Medulla oblongata (tissue), 1 donor: ENCODE data around the gene RNASEH2A.
"Not testable (repeated sequence)": the region's sequence is repeated elsewhere in the genome, so short reads cannot be mapped to it uniquely, and the experiment has no call there.

Source experiments
- DNase-seq: peaks from one replicate; pipeline ENCODE4 v3.0.0-alpha.2; 2015; ENCODE audit errors: extremely low spot score

Gene RNASEH2A

DNA sequence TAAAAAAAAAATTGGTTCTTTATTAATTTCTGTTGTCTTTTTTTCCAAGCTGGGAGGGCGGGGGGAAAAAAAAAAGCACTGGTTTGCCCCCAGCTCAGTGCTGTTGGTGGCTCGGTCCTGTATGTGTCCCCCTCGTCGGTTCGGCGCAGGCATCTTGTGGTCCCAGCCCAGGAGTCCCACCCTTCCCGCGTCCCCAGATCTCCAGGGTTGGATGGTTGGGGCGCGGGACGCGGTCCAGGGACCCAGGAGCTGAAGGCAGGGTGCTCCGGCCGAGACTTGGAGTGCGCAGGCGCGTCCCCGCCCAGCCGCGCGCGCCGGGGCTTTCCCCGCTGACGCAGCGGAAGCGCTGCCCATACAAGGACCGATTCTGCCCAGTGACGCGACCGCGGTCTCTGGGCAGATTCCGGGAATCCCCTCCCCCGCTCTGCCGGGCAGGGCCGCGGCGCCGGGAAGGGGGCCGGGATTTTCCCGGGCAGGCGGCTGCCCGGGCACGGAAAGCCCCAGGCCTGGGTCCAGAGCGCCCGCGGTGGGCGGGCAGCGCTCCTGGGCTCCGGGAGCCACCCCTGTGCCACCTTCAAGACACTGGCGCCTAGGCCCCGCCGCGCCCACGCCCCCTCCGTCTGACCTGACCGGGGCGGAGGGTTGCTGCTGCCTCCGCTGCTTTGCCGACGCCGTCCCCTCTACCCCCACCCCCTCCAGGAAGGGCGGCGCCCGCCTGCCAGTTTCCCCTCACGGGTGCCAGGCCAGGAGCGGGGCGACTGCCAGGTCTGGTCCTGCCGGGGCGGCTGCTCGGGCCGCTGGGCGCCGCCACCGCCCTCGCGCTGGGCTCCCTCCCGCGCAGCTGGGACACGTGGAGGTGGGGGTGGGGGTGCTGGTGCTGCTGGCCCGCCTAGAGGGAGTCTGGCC is 12.8 kb upstream of the RNASEH2A start:
- DNase-seq = peak; percentile 97

DNA sequence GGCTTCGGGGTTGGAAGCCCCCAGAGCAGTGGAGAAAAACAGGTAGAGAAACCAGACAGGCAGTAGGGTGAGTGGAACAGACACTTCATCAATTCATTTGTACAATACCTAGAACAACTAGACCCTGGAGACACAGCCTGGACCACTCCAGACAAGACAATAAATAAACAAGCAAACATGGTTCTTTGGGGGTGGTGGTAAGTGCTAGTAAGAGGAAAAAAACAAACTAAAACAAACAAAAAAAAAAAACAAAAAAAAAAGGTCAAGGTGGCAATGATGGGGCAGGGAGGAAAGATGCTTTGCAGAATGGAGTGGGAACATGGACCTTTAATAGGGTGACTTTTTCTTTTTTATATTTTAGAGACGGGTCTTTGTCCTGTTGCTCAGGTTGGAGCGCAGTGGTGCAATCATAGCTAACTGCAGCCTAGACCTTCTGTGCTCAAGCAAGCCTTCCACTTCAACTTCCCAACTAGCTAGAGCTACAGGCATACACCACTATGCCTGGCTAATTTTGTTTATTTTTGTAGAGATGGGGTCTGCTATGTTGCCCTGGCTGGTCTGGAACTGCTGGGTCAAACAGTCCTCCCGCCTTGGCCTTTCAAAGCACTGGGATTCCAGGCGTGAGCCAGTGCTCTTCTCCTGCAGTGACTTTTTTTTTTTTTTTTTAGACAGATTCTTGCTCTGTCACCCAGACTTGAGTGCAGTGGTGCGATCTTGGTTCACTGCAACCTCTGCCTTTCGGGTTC is 12.0 kb upstream of the RNASEH2A start:
- no peak for DNase-seq

DNA sequence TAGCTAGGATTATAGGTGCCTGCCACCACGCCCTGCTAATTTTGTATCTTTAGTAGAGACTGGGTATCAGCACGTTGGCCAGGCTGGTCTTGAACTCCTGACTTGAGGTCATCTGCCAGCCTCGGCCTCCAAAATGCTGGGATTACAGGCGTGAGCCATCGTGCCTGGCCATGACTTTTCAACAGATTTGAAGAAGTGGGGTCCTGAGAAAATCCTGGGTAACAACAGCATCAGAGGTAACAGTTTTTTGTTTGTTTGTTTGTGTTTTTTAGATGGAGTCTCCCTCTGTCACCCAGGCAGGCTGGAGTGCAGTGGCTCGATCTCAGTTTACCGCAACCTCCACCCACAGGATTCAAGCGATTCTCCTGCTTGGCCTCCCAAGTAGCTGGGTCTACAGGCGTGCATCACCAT is 11.4 kb upstream of the RNASEH2A start:
- no peak for DNase-seq

DNA sequence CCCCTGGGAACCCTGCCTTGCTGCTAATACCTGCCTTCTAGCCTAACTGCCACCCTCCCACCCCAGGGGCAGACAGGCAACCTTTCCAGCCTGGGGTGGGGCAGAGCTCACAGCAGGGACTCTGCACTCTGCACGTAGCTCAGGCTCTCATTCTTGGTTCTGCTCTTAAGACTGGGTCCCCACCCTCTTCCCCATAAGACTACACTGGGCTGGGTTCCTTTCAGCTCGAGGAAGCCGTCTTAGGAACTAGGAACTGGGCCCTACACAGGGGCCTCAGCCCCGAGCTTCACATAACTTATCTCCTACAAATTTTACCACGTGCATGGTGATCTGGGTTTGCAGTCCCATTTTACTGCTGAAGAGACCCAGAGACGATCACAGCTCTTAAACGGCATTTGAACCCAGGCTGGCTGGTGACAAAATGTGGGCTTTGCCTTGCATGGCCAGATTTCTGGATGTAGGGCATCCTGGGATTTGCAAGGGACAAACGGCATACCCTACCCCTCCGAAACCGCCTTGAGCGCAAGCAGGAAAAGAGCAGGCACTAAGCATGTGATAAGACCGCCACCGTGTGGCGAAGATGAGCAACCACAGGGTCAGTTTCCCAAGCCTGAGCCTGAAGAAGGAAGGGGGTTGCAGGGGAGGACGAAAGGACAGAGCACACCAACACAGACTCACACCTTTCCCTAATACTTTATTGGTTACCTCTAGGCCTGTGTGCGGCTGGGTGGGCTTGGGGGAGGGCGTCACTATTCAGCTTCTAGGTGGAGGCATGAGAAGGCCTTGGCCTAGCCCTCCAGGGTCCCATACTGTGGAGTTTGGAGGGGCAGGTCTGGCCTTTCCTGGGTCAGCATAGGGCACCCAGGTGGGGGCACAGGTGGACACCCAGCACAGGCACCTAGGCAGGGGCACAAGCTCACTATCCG is 10.0 kb upstream of the RNASEH2A start:
- DNase-seq = peak; percentile 92

DNA sequence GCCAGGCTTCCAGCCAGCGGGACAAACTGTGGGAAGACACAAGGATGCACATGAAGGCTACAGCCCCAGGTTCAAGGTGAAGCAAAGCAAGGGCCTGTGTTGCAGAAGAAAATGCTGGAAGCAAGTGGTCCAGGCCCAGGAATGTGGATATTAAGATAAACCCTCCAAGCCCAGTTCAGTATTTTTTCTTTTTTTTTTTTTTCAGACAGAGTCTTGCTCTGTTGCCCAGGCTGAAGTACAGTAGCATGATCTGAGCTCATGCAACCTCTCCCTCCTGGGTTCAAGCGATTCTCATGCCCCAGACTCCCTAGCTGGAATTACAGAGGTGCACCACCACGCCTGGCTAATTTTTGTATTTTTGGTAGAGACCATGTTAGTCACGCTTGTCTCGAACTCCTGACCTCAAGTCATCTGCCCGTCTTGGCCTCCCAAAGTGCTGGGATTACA is 9.2 kb upstream of the RNASEH2A start:
- DNase-seq = no peak

DNA sequence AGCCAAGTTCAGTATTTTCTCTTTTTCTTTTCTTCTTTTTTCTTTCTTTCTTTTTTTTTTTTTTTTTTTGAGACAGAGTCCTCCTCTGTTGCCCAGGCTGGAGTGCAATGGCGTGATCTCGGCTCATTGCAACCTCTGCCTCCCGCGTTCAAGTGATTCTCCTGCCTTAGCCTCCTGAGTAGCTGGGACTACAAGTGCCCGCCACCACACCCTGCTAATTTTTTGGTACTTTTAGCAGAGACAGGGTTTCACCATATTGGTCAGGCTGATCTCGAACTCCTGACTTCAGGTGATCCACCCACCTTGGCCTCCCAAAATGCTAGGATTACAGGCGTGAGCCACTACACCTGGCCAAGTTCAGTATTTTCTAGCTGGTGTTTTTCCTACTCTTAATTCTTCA is 8.8 kb upstream of the RNASEH2A start:
- not testable (repeated sequence) for DNase-seq

DNA sequence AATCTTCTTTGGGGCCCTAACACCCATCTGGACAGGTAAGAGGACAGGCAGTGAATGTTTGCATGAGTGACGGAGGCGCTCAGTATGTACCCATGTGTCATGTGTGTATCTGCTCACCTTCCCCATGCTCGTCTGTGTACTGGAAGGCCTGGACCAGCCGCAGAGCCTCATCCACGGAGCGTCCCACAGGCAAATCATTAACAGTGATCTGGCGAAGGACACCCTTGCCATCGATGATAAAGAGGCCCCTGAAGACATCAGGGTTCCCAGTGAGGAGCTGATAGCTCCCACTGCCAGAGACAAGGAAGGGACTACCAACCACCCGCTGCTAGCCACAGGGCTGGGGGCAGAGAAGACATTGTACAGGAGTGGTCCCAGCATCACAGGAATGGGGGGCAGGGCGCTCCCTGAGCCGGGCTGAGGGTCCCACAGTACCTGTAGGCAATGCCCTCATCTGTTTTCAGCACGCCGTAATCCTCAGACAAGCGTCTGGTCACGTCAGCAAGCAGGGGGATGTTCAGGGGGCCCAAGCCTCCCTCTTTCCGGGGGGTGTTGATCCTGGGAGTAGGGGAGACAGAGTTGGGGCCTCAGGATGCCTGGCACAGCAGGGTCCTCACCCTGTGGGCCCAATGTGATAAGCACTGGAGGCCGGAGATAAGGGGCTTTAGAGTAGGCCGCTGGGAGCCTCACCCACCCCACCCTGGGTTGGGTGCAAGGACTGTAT is 6.5 kb upstream of the RNASEH2A start:
- DNase-seq = no peak

DNA sequence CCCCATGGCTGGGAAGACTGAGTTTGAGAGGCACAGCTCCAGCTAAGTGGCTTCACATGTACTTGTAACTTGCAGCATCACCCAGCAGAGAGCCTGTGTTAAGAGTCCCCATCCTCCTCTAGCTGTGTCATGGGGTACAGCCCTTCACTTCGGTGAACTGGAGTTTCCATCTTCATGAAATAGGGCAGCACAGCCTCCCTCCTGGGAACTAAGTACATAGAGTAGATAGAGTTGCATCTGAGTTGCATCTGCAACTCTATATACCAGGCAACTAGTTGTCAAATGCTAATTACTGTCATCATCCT is 6.0 kb upstream of the RNASEH2A start:
- DNase-seq = no peak

DNA sequence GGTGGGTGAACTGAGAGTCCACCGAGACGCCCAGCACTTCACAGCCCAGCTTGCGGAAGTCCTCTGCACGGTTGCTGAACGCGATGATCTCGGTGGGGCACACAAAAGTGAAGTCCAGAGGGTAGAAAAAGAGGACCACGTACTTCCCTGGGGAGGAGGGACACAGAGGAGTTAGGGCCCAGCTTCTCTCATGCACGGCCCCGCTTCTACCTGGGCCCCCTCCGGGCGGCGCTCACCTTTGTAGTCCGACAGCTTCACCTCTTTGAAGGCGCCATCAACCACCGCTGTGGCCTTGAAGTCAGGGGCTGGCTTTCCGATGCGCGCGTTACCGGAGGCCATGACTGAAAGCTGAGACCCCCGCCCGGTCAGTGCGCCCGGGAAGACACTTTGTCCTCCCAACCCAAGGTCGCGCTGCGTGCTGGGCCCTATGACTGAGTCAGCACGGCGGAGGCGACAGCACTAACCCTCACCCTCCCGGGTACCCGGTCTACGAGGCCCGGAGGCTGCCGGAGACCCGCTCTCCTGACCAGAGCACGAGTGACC is 5.4 kb upstream of the RNASEH2A start:
- DNase-seq = no peak

DNA sequence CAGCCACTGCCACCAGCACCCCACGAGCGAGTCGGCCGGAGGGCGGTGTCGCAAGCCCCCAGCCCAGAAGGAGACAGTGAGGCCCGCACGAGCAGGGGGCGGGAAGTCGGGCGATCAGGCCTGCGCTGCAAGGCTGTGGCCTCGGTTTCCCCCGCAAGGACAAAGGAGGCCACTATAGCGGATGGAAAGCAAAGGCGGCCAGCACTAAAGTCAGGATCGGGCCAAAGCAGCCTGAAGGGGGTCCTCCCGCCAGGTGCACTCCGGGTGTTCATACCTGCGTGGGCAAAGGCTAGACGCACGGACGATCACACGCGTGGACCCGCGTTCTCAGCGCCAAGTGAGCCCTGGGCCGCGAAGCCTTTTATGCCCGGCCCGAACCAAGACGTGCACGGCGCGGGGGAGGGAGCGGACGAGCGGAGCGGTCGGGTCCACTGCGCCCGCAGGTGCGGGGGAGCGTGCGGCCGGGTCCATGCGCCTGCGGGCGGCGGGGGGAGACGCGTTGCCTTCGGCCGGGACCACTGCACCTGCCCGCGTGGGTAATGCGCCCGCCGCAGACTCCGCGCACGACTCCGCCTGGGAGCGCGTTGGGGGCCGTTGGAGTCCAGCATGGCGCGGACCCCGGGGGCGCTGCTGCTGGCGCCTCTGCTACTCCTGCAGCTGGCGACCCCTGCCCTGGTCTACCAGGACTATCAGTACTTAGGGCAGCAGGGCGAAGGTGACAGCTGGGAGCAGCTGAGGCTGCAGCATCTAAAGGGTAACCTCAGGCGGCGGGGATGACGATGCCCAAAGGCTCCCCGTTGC is 4.7 kb upstream of the RNASEH2A start, which contains the start of the genes PRDX2 and THSD8:
PRDX2 (minus strand) TSS at position 335 of the 801 bp plus-strand sequence. CDS start 539 bp downstream, outside the sequence.
THSD8 (plus strand) TSS at position 604 of the 801 bp plus-strand sequence; CDS start at position 607, 3 bp downstream.
- DNase-seq = peak; percentile 78

DNA sequence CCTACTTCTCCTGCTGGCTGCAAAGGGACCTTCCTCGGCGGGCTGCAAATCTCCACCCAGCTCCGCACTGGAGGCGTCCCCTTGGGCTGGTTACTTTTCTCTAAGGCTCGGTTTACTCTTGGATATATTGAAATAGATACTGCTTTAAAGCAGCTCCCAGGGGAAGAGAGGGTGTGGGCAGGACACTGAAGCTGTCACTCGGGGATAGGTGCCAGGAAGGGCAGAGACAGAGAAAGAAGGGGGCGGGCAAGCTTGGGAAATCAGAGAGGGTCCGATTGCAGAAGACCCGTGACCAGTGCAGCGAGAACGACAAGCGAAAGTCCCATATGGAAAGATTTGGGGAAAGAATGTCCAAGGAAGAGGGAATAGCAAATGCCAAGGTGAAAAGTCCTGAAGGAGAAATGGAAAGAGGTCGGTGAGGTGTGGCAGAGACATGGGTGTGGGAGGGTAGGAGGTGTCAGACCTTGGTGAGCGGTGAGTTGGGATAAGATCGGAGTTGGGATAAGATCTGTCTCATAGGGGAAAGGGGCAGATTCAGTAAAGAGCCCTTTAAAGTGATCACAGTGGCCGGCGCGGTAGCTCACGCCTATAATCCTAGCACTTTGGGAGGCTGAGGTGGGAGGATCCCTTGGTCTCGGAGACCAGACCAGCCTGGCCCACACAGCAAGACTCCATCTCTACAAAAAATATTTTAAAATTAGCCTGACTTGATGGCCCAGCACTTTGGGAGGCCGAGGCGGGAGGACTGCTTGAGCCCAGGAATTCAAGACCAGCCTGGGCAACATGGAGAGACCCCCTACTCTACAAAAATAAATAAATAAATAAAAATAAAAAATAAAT is 3.9 kb upstream of the RNASEH2A start:
- no peak for DNase-seq

DNA sequence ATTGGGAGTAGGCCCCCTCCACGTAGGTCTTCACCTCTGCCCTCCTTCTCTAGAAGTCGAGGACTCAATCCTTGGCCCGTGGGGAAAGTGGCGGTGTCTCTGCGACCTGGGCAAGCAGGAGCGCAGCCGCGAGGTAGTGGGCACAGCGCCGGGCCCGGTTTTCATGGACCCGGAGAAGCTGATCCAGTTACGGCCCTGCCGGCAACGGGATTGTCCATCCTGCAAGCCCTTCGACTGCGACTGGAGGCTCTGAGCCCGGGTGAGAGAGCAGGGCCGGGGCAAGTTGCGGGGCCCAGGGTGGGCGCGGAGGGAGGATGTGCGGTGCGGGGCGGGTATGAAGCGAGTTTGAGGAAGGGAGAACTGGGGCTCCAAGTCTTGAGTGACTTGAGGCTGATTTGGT is 2.3 kb upstream of the RNASEH2A start:
- no peak for DNase-seq

DNA sequence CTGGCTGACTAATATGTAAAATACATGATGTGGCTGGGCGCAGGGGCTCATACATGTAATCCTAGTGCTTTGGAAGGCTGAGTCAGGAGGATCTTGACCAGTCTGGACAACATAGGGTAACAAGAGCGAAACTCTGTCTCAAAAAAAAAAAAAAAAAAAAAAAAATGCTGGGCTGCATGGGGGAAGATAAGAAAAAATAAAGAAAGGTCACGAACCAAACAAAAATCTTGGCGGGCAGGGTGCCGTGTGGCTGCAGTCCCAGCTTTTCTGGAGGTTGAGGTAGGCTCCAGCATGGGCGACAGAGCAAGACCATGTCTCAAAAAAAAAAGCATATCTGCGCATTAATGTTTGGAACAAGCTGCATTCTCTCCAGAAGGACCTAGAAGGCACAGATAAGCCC is 8.7 kb downstream of the RNASEH2A start:
- no peak for DNase-seq

DNA sequence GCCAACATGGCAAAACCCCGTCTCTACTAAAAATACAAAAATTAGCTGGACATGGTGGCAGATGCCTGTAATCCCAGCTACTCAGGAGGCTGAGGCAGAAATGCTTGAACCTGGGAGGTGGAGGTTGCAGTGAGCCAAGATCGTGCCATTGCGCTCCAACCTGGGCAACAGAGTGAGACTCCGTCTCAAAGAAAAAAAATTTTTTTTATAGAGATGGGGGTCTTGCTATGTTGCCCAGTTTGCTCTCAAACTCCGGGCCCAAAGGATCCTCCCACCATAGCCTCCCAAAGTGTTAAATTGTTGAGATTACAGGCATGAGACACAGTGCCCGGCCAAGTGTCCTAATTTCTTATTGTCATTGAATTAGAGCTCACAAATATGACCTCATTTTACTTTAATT is 10.8 kb downstream of the RNASEH2A start:
- DNase-seq = not testable (repeated sequence)

DNA sequence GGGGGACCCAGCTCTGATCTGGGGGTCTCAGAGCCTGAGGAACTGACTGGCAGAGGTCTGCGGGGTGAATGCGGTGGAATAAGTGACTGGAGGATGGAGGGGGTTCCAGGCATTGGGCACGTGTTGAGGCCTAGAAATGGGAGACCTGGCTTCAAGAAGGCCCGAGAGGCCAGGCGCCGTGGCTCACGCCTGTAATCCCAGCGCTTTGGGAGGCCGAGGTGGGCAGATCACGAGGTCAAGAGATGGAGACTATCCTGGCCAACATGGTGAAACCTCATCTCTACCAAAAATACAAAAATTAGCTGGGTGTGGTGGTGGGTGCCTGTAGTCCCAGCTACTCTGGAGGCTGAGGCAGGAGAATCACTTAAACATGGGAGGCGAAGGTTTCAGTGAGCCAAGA is 11.4 kb downstream of the RNASEH2A start:
- not testable (repeated sequence) for DNase-seq

DNA sequence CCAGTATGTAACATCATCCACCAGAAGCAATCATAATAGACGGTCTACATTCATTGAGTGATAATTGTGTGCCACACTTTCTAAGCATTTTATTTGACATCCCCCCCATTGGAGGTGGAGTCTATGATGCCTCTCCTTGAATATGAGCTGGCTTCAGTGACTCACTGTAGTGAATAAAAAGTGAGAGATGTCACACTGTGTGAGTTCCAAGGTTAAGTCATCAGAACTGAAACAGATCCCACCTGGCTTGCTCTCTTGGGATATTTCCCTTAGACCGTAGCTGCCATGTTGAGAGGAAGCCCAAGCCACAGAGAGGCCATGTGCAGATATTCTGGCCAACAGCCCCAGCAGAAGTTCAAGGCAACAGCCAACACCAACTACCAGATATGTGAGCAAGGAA is 15.4 kb downstream of the RNASEH2A start:
- DNase-seq = no peak

DNA sequence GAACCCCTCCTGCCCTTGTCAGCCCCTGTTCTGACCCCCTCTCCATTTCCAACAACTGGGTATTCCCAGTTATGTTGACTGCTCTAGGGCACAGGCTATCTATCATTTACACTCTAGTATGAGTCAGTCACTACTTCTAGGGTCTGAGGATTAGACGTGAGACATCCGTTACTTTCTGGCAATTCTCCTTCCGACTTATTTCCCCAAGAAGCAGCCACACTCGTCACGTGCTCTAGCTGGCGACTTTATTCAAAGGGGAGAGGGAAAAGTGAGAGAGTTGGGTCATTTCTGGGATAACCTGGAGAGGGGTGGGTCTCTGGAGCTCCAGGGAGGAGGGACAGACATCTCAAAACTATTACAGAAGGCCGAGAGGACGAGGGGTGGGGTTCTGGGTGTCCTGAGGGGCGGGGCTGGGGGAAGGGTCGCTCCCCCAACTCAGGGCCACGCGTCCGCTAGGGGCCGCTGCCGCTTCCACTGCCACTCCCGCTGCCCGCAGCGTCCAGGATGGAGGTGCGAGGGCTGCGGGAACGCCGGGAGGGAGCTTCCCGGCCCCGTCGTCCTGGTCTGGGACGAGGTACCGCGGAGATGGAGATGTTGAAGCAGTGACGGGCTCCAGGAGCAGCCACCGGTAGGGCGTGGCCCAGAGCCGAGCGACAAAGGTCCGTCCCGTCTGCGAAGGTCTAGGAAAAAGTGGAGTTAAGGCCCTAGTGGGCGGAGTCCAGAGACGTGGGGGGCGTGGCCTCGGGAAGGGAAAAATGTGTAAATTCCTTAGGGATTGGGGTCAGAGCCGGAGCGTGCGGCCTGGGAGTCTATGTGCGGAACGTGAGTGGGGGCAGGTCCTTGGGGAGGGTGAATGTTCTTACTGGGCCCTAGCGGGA is 19.1 kb downstream of the RNASEH2A start:
- DNase-seq = no peak

DNA sequence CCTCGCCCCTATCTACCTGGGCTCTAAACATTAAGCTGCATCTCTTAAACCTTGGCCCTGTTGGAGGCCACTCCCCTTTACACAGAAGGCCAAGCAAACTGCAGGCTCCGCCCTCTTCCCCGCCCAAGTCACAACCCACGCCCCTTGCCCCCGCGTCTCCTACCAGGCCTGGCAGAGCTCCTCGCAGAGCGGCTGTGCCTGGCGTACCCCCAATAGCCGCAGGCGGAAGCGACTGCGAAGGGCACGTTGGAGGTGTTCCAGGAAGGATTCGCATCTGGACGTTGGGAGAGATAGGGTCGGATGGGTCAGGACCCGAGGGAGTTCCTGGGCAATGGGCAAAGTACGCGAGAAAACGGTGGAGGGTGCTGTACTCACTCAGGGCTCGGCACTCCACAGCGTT is 22.1 kb downstream of the RNASEH2A start:
- DNase-seq = no peak
